NB4 (cell line): Measurements from ENCODE around the gene PDZD2.
"Not testable (repeated sequence)": the region's sequence is repeated elsewhere in the genome, so short reads cannot be mapped to it uniquely, and the experiment has no call there.

Experiments
- DNase-seq: peaks from one replicate; pipeline ENCODE4 v3.0.0; 2010; ENCODE audit warnings: low read depth
- H3K4me3 ChIP-seq: one replicate; pipeline ENCODE4 v1.5.1; 2011; ENCODE audit warnings: mild to moderate bottlenecking, low read depth, low read length, moderate library complexity
- MYC ChIP-seq: IDR thresholded peaks from 2 replicates; pipeline ENCODE4 v1.6.1; 2011; ENCODE audit warnings: low read depth, low read length
- POLR2A ChIP-seq: IDR thresholded peaks from 2 replicates; pipeline ENCODE4 v1.6.1; 2011; ENCODE audit warnings: mild to moderate bottlenecking; ENCODE audit not compliant: insufficient read length; ENCODE audit errors: extremely low read depth
- TF ChIP-seq, protein P1 (sequence below): IDR thresholded peaks from one replicate; pipeline ENCODE4 v1.5.1; 2012; ENCODE audit warnings: low read depth, low read length
- TF ChIP-seq, protein P2 (sequence below): IDR thresholded peaks from 2 replicates; pipeline ENCODE4 v1.6.1; 2011; ENCODE audit warnings: low read depth, low read length

Gene PDZD2

DNA sequence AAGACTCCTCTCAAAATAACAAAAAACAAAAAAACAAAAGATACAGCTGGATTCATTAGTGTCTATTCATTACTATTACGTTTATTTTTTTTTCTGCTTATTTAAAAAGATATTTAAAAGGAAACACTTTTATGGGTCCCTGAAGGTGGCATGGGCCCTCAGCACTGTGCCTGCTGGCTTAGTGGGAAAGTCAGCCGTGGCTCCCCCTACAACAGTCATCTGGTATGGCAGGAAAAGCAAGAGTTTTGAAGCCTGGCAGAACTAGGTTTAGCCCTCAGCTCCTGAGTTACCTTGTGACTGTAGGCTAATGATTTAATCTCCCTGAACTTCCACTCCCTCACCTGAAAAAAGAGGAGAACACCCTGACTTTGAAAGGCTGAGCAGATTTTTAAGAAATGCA lies 399.6 kb downstream of the PDZD2 start:
- TF ChIP-seq, protein P1, sequence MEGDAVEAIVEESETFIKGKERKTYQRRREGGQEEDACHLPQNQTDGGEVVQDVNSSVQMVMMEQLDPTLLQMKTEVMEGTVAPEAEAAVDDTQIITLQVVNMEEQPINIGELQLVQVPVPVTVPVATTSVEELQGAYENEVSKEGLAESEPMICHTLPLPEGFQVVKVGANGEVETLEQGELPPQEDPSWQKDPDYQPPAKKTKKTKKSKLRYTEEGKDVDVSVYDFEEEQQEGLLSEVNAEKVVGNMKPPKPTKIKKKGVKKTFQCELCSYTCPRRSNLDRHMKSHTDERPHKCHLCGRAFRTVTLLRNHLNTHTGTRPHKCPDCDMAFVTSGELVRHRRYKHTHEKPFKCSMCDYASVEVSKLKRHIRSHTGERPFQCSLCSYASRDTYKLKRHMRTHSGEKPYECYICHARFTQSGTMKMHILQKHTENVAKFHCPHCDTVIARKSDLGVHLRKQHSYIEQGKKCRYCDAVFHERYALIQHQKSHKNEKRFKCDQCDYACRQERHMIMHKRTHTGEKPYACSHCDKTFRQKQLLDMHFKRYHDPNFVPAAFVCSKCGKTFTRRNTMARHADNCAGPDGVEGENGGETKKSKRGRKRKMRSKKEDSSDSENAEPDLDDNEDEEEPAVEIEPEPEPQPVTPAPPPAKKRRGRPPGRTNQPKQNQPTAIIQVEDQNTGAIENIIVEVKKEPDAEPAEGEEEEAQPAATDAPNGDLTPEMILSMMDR = peak; percentile 2
- no peak for TF ChIP-seq MYC
- TF ChIP-seq, protein P2, sequence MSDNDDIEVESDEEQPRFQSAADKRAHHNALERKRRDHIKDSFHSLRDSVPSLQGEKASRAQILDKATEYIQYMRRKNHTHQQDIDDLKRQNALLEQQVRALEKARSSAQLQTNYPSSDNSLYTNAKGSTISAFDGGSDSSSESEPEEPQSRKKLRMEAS = no peak
- no peak overlapping the region for H3K4me3 ChIP-seq
- DNase-seq = no peak

DNA sequence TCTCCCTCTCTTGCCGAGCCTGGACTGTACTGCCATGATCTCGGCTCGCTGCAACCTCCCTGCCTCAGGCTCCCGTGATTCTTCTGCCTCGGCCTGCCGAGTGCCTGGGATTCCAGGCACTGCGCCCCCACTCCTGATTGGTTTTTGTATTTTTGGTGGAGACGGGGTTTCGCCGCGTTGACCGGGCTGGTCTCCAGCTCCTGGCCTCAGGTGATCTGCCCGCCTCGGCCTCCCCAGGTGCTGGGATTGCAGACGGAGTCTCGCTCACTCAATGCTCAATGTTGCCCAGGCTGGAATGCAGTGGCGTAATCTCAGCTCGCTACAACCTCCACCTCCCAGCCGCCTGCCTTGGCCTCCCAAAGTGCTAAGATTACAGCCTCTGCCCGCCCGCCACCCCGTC lies 400.2 kb downstream of the PDZD2 start:
- H3K4me3 ChIP-seq, DNase-seq: not testable (repeated sequence)

DNA sequence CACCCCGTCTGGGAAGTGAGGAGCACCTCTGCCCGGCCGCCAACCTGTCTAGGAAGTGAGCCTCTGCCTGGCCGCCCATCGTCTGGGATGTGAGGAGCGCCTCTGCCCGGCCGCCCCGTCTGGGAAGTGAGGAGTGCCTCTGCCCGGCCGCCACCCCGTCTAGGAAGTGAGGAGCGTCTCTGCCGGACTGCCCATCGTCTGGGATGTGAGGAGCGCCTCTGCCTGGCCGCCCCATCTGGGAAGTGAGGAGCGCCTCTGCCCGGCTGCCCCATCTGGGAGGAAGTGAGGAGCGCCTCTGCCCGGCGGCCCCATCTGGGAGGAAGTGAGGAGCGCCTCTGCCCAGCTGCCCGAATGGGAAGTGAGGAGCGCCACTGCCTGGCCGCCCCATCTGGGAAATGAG lies 400.7 kb downstream of the PDZD2 start:
- H3K4me3 ChIP-seq, DNase-seq: not testable (repeated sequence)

DNA sequence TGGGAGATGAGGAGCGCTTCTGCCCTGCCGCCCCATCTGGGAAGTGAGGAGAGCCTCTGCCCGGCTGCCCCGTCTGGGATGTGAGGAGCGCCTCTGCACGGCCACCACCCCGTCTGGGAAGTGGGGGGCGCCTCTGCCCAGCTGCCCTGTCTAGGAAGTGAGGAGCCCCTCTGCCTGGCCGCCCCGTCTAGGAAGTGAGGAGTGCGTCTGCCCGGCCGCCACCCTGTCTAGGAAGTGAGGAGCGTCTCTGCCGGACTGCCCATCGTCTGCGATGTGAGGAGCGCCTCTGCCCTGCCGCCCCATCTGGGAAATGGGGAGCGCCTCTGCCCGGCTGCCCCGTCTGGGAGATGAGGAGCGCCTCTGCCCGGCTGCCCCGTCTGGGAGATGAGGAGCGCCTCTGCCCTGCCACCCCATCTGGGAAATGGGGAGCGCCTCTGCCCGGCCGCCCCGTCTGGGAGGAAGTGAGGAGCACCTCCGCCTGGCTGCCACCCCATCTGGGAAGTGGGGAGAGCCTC lies 401.3 kb downstream of the PDZD2 start:
- not testable (repeated sequence) for DNase-seq, H3K4me3 ChIP-seq

DNA sequence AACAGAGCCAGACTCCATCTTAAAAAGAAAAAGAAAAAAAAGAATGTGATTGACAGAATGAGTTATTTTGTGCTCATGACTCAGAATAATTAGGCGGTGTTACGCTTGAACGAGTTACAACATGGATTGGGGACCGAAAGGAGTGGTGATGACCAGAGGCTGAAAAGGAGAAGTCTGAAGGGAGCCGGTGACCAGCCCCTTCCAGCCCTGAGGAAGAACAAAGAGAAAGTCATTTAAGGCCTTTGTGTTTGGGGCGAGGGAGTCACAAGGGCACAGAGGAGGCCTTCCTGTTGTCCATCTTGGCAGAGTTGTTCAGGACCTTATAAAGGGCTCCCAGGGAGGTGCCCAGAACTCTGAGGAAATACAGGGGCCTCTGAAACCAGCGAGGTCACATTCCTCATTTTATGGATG lies 403.6 kb downstream of the PDZD2 start:
- peak; percentile 23 for DNase-seq
- H3K4me3 ChIP-seq = no peak overlapping the region
- TF ChIP-seq POLR2A = no peak
- TF ChIP-seq, protein P2 = no peak
- TF ChIP-seq MYC = no peak
- TF ChIP-seq, protein P1 = no peak

DNA sequence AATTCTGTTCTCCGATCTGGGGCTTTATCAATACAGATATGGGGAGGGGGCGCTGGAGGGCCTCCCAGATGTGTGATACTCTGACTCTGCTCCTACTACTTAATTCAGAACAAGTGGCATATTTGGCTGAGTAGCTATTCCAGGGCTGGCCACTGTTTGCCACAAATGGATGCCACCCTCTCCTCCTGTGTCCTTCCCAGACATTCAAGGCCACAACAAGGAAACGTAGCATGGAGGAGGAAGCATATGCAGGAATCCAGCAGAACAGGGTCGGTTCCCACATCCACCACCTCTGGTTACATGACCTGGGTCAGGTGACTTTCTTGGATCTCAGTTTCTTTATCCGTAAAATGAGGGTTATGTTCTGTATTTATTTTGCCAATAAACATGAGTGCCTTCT lies 404.2 kb downstream of the PDZD2 start:
- H3K4me3 ChIP-seq = no peak overlapping the region
- no peak for TF ChIP-seq POLR2A
- TF ChIP-seq, protein P2 = no peak
- TF ChIP-seq MYC = no peak
- TF ChIP-seq, protein P1 = no peak
- DNase-seq = no peak

DNA sequence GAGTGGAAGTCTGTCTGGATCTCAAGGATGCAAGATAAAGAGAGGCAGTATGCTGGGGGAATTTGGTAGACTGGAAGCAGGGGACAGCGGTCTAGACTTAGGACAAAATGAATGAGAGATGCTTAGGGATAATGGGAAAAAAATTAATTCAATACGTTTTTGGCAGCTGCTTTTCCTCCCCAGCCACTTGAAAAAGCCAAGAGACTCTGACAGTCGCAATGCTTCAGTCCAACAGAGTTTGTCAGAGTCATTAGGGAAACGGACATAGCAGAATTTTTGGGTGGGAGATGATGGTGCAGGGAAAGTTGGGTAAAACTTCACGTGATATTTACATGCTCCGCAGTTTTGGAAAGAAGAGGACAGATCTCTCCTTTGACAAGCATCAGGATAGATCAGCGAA lies 405.5 kb downstream of the PDZD2 start:
- no peak overlapping the region for H3K4me3 ChIP-seq
- no peak for DNase-seq
- TF ChIP-seq, protein P1 = no peak
- TF ChIP-seq, protein P2 = no peak
- TF ChIP-seq POLR2A = no peak
- TF ChIP-seq MYC = no peak

DNA sequence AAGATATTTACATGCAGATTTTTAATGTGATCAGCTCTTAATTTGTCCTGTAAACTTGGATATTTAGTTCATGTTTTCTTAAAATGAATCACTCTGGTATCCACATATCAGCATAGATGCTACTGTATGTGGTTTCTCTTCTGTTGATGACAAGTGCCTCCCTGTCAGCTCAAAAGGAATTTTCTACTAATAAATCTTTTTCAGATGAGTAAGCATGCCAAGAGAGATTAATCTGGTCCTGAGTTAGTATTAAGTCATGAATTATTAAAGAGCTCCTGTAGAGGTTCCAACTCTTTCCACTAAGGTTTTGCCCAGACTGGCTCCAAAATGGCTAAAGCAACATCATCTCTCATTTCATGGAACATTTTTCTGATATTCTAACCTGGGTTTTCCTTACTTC lies 406.0 kb downstream of the PDZD2 start:
- no peak for TF ChIP-seq MYC
- TF ChIP-seq, protein P2 = no peak
- TF ChIP-seq, protein P1 = no peak
- TF ChIP-seq POLR2A = no peak
- DNase-seq = no peak
- no peak overlapping the region for H3K4me3 ChIP-seq
